ENCODE results near the gene LRRC25.

GRCh38 chr19:18348171-18348570 lies 49.3 kb downstream of the LRRC25 start:
- no peak for TF ChIP-seq CTCF (conservative IDR thresholded peaks at IDR 0.05; ENCODE audit: low read depth, low read length)
- TF ChIP-seq EZH2 (IDR thresholded peaks at IDR 0.05; ENCODE audit: low read length, unreplicated experiment), result no peak
- TF ChIP-seq EZH2phosphoT487 (IDR thresholded peaks at IDR 0.05; ENCODE audit: borderline replicate concordance, low read length), result no peak
